ENCODE data around the gene DRD5. TPM values are rescaled to one million over a fixed set of nuclear protein-coding genes. Genes with fewer than 3 reads are reported as not detected.
"Not testable (repeated sequence)": the region's sequence is repeated elsewhere in the genome, so short reads cannot be mapped to it uniquely, and the experiment has no call there.

Gene DRD5
- polyA plus RNA-seq: under 1 TPM in 2 of 4 donors, not detected in 2; 0.15 to 0.19 TPM
- long read RNA-seq, donor 1: 0 reads
- long read RNA-seq, donor 2, partial matches to known transcripts: 0 of 1 reads
- long read RNA-seq, donor 2, other reads (novel, unspliced or antisense): 0 of 1 reads
- long read RNA-seq, donor 3: 0 reads
- long read RNA-seq, donor 4: 0 reads
- long read RNA-seq, donor 5: 0 reads
- long read RNA-seq, donor 6, partial matches to known transcripts: 5 of 5 reads
- long read RNA-seq, donor 6, other reads (novel, unspliced or antisense): 0 of 5 reads
- long read RNA-seq, donor 7: 0 reads
- long read RNA-seq, donor 8: 0 reads
- long read RNA-seq, donor 9: 0 reads
- long read RNA-seq, donor 10: 0 reads

DNA sequence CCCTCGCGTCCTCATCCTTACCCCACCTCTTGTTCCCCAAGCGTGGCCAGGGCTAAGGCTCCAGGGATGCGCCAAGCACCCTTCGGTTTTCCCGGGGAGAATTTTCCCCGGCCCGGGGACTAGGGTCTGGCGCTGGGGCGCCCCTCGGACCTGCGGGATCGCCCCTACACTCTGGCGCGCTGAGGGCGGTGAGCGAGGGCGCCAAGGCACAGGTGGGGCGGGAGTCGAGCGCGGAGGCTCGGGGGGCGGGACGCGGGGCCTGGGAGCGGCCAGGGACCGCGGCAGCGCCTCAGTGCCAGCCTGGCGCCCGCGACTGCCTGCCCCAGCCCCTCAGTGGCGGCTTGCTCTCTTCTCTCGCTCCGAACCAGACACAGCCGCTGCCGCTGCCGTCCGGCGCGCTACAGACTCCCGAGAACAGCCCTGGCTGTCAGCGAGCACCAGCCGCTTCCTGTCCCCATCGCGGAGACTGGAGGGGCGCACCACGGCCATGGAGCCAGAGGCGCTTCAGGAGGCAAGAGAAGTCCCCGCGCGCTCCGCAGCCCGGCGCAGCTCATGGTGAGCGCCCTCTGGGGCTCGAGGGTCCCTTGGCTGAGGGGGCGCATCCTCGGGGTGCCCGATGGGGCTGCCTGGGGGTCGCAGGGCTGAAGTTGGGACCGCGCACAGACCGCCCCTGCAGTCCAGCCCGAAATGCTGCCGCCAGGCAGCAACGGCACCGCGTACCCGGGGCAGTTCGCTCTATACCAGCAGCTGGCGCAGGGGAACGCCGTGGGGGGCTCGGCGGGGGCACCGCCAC is at the start of gene DRD5:
Gene DRD5 (plus strand): TSS at position 292 of the 793 bp plus-strand sequence. CDS start 396 bp downstream, at position 688.
- no peaks in the 10 kb centered on the region for H3K9me3 ChIP-seq (ENCODE audit: control insufficient read depth in 2 of 2, insufficient read depth in 1 of 2, low read depth in 1 of 2, low read length in 1 of 2)
- DNase-seq: peak in 1 of 2 donors; percentile 9
- peaks cover 0 to 34% (median 13%) of the 10 kb centered on the region in 3 donors for H3K27me3 ChIP-seq (ENCODE audit: control insufficient read depth in 3 of 3, insufficient read depth in 3 of 3, low read length in 3 of 3)
- H3K4me3 ChIP-seq (ENCODE audit: low read depth in 1 of 3, low read length in 3 of 3): no peak within 1 kb of the TSS
- H3K27ac ChIP-seq (ENCODE audit: low read depth in 1 of 3, low read length in 2 of 3): no peak within 1 kb of the TSS
- FAIRE-seq: no peak
- 8 to 23% (median 14%) methylated on average over 60 to 78 of the region's 78 CpGs for WGBS, 3 donors
- no peaks in the 10 kb centered on the region for H3K36me3 ChIP-seq (ENCODE audit: control insufficient read depth in 3 of 3, insufficient read depth in 2 of 3, low read depth in 1 of 3, low read length in 3 of 3)
- no peaks in the 10 kb centered on the region for H3K4me1 ChIP-seq (ENCODE audit: control insufficient read depth in 3 of 3, insufficient read depth in 2 of 3, low read depth in 1 of 3, low read length in 2 of 3)

DNA sequence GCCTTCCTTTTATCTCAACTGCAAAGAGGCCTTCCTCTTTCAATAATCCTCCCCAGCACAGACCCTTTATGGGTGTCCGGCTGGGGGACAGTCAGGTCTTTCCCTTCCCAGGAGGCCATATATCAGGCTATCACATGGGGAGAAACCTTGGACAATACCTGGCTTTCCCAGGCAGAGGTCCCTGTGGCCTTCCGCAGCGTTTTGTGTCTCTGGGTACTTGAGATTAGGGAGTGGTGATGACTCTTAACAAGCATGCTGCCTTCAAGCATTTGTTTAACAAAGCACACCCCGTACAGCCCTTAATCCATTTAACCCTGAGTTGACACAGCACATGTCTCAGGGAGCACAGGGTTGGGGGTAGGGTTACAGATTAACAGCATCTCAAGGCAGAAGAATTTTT is 49.2 kb upstream of the DRD5 start:
- not testable (repeated sequence) for DNase-seq; H3K36me3 ChIP-seq (ENCODE audit: control insufficient read depth in 3 of 3, insufficient read depth in 2 of 3, low read depth in 1 of 3, low read length in 3 of 3); FAIRE-seq; H3K27ac ChIP-seq (ENCODE audit: low read depth in 1 of 3, low read length in 2 of 3); H3K27me3 ChIP-seq (ENCODE audit: control insufficient read depth in 3 of 3, insufficient read depth in 3 of 3, low read length in 3 of 3); H3K4me3 ChIP-seq (ENCODE audit: low read depth in 1 of 3, low read length in 3 of 3); H3K9me3 ChIP-seq (ENCODE audit: control insufficient read depth in 2 of 2, insufficient read depth in 1 of 2, low read depth in 1 of 2, low read length in 1 of 2); H3K4me1 ChIP-seq (ENCODE audit: control insufficient read depth in 3 of 3, insufficient read depth in 2 of 3, low read depth in 1 of 3, low read length in 2 of 3)
- WGBS, 3 donors: 43 to 56% (median 54%) methylated on average over 4 of the region's 4 CpGs

DNA sequence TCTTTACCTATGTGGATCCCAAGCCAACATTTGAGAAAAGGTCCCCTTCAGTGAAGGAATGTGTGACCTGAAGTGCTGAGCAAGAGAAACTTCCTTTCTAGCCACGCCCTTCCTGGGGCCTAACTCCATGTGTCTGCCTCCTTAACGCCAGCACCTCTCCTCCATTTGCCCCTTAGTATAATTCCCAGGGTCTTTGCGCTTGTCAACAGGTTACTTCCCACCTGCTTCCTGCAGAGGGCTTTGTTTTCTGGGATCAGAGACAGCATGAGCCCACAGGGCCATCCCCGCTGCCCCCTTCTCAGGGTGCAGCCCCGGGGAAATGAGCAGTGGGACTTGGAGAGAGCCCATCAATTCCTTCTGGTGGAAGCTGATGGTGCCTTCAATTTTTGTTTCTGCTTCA is 45.9 kb upstream of the DRD5 start:
- Histone ChIP-seq H3K9me3 (ENCODE audit: control insufficient read depth in 2 of 2, insufficient read depth in 1 of 2, low read depth in 1 of 2, low read length in 1 of 2) (no peaks in the 10 kb centered on the region), H3K27ac (ENCODE audit: low read depth in 1 of 3, low read length in 2 of 3) (no peak overlapping the region), H3K4me3 (ENCODE audit: low read depth in 1 of 3, low read length in 3 of 3) (no peak overlapping the region), H3K36me3 (ENCODE audit: control insufficient read depth in 3 of 3, insufficient read depth in 2 of 3, low read depth in 1 of 3, low read length in 3 of 3) (no peaks in the 10 kb centered on the region), H3K4me1 (ENCODE audit: control insufficient read depth in 3 of 3, insufficient read depth in 2 of 3, low read depth in 1 of 3, low read length in 2 of 3) (no peaks in the 10 kb centered on the region), H3K27me3 (ENCODE audit: control insufficient read depth in 3 of 3, insufficient read depth in 3 of 3, low read length in 3 of 3) (no peaks in the 10 kb centered on the region)
- FAIRE-seq: no peak
- peak; percentile 9 to 12 for DNase-seq
- 75 to 85% (median 78%) methylated on average over 5 of the region's 5 CpGs for WGBS, 3 donors

DNA sequence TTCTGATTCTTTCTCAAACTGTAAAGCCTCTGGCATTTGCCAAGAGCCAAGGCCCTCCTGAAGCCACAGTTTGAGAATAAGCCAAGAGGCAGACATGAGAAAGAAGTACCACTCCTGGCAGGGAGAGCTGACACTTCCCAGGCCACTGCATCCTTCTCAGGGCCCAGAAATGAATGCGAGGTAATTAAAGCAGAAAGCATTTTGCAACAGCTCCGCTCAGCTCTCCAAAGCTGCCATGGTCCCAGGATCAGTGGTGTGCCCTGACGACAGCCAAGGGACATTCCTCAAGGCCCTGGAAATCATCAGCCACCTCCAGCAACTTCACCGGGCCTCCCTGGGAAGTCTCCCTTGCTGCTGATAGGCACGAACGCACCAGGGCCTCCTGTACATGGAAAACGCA is 44.2 kb upstream of the DRD5 start:
- H3K4me1 ChIP-seq (ENCODE audit: control insufficient read depth in 3 of 3, insufficient read depth in 2 of 3, low read depth in 1 of 3, low read length in 2 of 3); H3K27ac ChIP-seq (ENCODE audit: low read depth in 1 of 3, low read length in 2 of 3); H3K27me3 ChIP-seq (ENCODE audit: control insufficient read depth in 3 of 3, insufficient read depth in 3 of 3, low read length in 3 of 3); FAIRE-seq; H3K36me3 ChIP-seq (ENCODE audit: control insufficient read depth in 3 of 3, insufficient read depth in 2 of 3, low read depth in 1 of 3, low read length in 3 of 3); H3K4me3 ChIP-seq (ENCODE audit: low read depth in 1 of 3, low read length in 3 of 3); DNase-seq; H3K9me3 ChIP-seq (ENCODE audit: control insufficient read depth in 2 of 2, insufficient read depth in 1 of 2, low read depth in 1 of 2, low read length in 1 of 2): not testable (repeated sequence)
- 59 to 76% (median 73%) methylated on average over 7 of the region's 7 CpGs for WGBS, 3 donors

DNA sequence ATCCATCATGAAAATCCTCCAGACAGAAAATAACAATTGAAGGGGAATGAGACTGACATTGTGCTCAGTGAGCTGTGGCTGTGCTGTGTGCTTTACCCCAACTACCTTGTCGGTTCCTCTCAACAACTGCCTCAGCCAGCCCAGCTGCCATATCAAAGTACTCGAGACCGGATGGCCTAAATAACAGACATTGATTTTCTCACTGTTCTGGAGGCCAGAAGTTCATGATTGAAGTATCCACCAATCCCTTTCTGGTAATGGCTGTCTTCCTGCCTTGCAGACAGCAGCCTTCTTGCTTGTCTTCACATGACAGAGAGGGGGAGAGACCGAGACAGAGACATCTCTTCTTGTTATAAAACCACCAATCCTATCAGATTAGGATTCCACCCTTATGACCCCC is 37.6 kb upstream of the DRD5 start:
- H3K4me3 ChIP-seq (ENCODE audit: low read depth in 1 of 3, low read length in 3 of 3); H3K4me1 ChIP-seq (ENCODE audit: control insufficient read depth in 3 of 3, insufficient read depth in 2 of 3, low read depth in 1 of 3, low read length in 2 of 3); H3K36me3 ChIP-seq (ENCODE audit: control insufficient read depth in 3 of 3, insufficient read depth in 2 of 3, low read depth in 1 of 3, low read length in 3 of 3); H3K9me3 ChIP-seq (ENCODE audit: control insufficient read depth in 2 of 2, insufficient read depth in 1 of 2, low read depth in 1 of 2, low read length in 1 of 2); H3K27me3 ChIP-seq (ENCODE audit: control insufficient read depth in 3 of 3, insufficient read depth in 3 of 3, low read length in 3 of 3); DNase-seq; FAIRE-seq; H3K27ac ChIP-seq (ENCODE audit: low read depth in 1 of 3, low read length in 2 of 3): not testable (repeated sequence)
- 79 to 87% (median 84%) methylated on average over 4 of the region's 4 CpGs for WGBS, 3 donors

DNA sequence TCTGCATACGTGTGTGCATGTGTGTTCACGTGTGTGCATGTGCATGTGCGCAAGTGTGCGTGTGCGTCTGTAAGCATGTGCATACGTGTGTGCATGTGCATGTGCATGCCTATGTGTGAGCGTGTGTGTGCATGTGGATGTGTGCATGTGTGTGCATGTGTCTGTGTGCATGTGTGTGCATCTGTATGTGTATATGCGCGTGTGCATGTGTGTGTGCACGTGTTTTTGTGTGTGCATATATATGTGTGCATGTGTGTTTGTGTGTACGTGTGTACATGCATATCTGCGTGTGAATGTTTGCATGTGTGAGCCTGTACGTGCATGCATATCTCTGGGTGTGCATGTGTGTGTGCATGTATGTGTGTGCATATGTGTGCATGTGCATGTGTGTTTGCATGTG is 35.7 kb upstream of the DRD5 start:
- H3K4me3 ChIP-seq (ENCODE audit: low read depth in 1 of 3, low read length in 3 of 3): no peak overlapping the region
- H3K4me1 ChIP-seq (ENCODE audit: control insufficient read depth in 3 of 3, insufficient read depth in 2 of 3, low read depth in 1 of 3, low read length in 2 of 3): no peaks in the 10 kb centered on the region
- no peaks in the 10 kb centered on the region for H3K27me3 ChIP-seq (ENCODE audit: control insufficient read depth in 3 of 3, insufficient read depth in 3 of 3, low read length in 3 of 3)
- DNase-seq: no peak
- no peaks in the 10 kb centered on the region for H3K36me3 ChIP-seq (ENCODE audit: control insufficient read depth in 3 of 3, insufficient read depth in 2 of 3, low read depth in 1 of 3, low read length in 3 of 3)
- WGBS, 3 donors: 96 to 97% (median 97%) methylated on average over 13 of the region's 13 CpGs
- no peak for FAIRE-seq
- no peak overlapping the region for H3K27ac ChIP-seq (ENCODE audit: low read depth in 1 of 3, low read length in 2 of 3)
- no peaks in the 10 kb centered on the region for H3K9me3 ChIP-seq (ENCODE audit: control insufficient read depth in 2 of 2, insufficient read depth in 1 of 2, low read depth in 1 of 2, low read length in 1 of 2)

DNA sequence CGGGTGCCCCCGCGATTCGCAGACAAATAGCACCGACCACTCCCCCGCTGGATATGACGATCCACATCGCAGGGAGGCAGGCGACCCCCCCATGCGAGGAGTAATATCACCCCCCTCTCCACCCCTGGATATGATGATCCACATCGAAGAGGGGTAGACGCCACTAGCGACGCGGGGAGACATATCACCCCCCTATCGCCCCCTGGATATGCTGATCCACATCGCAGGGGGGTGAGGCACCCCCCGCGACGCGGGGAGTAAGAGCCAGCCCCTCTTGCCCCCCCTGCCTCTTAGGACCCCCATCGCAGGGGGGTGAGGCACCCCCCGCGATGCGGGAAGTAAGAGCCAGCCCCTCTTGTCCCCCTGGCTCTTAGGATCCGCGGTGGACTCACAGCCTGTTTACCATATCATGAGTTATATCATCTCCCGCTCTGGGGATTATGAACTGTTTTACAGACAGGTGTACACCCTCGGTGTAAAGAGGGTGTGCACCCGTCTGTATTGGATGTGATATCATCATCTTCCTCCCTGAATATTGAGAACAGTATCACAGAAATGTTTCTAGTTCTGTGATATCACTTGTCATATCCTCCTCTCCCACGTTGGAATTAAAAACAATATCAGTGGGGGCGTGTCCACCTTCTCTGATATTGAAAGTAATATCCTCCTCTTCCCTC is 22.7 kb upstream of the DRD5 start:
- Histone ChIP-seq H3K36me3 (ENCODE audit: control insufficient read depth in 3 of 3, insufficient read depth in 2 of 3, low read depth in 1 of 3, low read length in 3 of 3) (no peaks in the 10 kb centered on the region), H3K9me3 (ENCODE audit: control insufficient read depth in 2 of 2, insufficient read depth in 1 of 2, low read depth in 1 of 2, low read length in 1 of 2) (peaks cover 0 to 4% of the 10 kb centered on the region in 2 donors), H3K4me3 (ENCODE audit: low read depth in 1 of 3, low read length in 3 of 3) (no peak overlapping the region), H3K27ac (ENCODE audit: low read depth in 1 of 3, low read length in 2 of 3) (no peak overlapping the region), H3K27me3 (ENCODE audit: control insufficient read depth in 3 of 3, insufficient read depth in 3 of 3, low read length in 3 of 3) (peaks cover 0 to 2% (median 0%) of the 10 kb centered on the region in 3 donors), H3K4me1 (ENCODE audit: control insufficient read depth in 3 of 3, insufficient read depth in 2 of 3, low read depth in 1 of 3, low read length in 2 of 3) (no peaks in the 10 kb centered on the region)
- FAIRE-seq: no peak
- DNase-seq: peak in 1 of 2 donors; percentile 16
- WGBS, 3 donors: 54 to 71% (median 57%) methylated on average over 27 to 32 of the region's 32 CpGs

DNA sequence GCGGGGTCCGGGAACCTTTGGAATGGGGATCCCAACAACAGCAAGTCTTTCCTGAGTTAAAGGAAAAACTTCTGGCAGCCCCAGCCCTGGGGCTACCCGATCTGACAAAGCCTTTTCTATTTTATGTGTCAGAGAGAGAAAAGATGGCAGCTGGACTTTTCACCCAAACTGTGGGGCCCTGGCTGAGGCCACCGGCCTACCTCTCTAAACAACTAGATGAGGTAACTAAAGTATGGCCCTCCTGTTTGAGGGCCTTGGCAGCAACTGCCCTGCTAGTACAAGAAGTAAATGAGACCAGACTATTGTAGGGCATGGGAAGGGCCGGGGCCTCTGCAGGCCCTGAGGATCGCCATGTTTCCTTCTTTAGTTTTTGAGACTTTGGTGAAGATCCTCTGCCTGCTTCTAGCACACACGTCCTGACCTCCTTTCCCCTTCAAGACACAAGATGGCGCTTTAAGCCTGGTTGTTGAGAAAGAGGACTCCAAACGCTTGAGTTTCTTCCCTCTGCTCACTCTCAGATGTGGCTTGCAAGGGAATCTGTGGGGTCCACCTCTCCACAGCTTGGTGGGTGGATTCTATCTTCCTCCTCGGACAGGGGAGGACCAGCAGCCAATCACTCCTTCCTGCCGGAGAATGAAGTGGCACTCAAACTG is 18.5 kb upstream of the DRD5 start:
- Histone ChIP-seq H3K36me3 (ENCODE audit: control insufficient read depth in 3 of 3, insufficient read depth in 2 of 3, low read depth in 1 of 3, low read length in 3 of 3) (no peaks in the 10 kb centered on the region), H3K4me3 (ENCODE audit: low read depth in 1 of 3, low read length in 3 of 3) (no peak overlapping the region), H3K9me3 (ENCODE audit: control insufficient read depth in 2 of 2, insufficient read depth in 1 of 2, low read depth in 1 of 2, low read length in 1 of 2) (peaks cover 0 to 4% of the 10 kb centered on the region in 2 donors), H3K27ac (ENCODE audit: low read depth in 1 of 3, low read length in 2 of 3) (no peak overlapping the region), H3K27me3 (ENCODE audit: control insufficient read depth in 3 of 3, insufficient read depth in 3 of 3, low read length in 3 of 3) (peaks cover 0 to 2% (median 2%) of the 10 kb centered on the region in 3 donors), H3K4me1 (ENCODE audit: control insufficient read depth in 3 of 3, insufficient read depth in 2 of 3, low read depth in 1 of 3, low read length in 2 of 3) (no peaks in the 10 kb centered on the region)
- FAIRE-seq (no peak), DNase-seq (peak; percentile 77 to 81)
- 32 to 36% (median 34%) methylated on average over 11 of the region's 11 CpGs for WGBS, 3 donors
